Skeletal muscle satellite cell (primary cell): ENCODE data around the gene CELF2.

Source experiments
- H3K27me3 ChIP-seq: 2 replicates; pipeline ENCODE4 v1.7.0; 2013; ENCODE audit warnings: low read length; ENCODE audit not compliant: control insufficient read depth, insufficient read depth
- H3K36me3 ChIP-seq: 2 replicates; pipeline ENCODE4 v1.7.0; 2013; ENCODE audit warnings: mild to moderate bottlenecking, control low read depth, low read length; ENCODE audit not compliant: insufficient read depth
- H3K4me1 ChIP-seq: 2 replicates; pipeline ENCODE4 v1.7.0; 2013; ENCODE audit warnings: low read length; ENCODE audit not compliant: control insufficient read depth, insufficient read depth
- H3K4me2 ChIP-seq: 2 replicates; pipeline ENCODE4 v1.7.0; 2013; ENCODE audit warnings: mild to moderate bottlenecking, low read length
- H3K4me3 ChIP-seq: 2 replicates; pipeline ENCODE4 v1.7.0; 2013; ENCODE audit warnings: low read length
- H3K9ac ChIP-seq: 2 replicates; pipeline ENCODE4 v1.7.0; 2013; ENCODE audit warnings: mild to moderate bottlenecking, low read depth, low read length, moderate library complexity
- H3K9me3 ChIP-seq: replicated peaks from 2 replicates; pipeline ENCODE4 v1.7.0; 2013; ENCODE audit warnings: mild to moderate bottlenecking, control low read depth, low read length

Gene CELF2

DNA sequence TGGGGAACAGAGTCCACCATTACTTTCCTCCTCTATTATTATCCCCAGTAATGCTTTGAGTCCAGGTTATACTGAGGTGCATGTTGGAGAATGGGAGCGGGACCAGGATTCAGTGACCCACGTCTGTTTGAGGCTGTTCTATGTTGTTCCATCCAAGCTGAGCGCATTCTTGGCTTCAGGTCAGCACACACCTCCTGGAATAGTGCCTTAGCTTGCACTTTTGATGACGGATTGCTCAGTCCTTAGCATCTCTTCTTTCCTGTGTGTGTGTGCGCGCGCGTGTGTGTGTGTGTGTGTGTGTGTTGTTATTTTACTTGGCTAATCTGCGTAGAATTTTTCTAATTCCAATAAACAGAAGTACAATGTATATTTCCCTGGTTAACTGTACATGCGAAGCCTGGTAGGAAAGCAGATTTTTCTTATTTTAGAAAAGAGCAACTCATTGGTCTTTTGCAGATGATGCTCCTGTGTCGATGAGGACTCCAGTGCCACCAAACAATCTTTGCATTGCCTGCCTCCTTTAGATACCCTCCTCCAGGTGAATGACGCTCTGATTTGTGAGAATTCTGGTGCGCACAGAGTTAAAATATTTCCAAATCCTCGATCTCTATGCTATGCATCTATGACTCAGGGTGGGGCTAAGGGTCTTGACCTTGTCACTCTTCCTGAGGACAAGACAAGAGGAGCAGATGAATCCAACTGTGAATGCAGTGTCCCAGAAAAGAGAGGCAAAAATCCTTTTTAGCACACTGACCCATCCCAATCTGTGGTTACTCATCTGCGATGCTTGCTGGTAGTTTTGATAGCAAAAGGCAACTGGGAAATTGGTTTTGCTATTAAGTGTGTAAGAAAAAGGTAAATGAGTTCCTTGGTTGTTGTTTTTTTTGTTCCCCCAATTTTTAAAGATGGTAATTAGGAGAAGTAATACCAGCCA is 13.3 kb upstream of the CELF2 start:
- Histone ChIP-seq H3K27me3 (no peaks in the 10 kb centered on the region), H3K4me1 (peaks cover 18% of the 10 kb centered on the region), H3K36me3 (no peaks in the 10 kb centered on the region), H3K4me2 (peak overlapping the region; percentile 18), H3K9ac (no peak overlapping the region), H3K9me3 (no peaks in the 10 kb centered on the region), H3K4me3 (no peak overlapping the region)

GRCh38 chr10:11005725-11006427 is 11.8 kb upstream of the CELF2 start:
- peaks cover 31% of the 10 kb centered on the region for H3K4me1 ChIP-seq
- H3K27me3 ChIP-seq = no peaks in the 10 kb centered on the region
- H3K9ac ChIP-seq = peak overlapping the region; percentile 73
- H3K4me3 ChIP-seq = peak overlapping the region; percentile 61
- no peaks in the 10 kb centered on the region for H3K9me3 ChIP-seq
- H3K36me3 ChIP-seq = no peaks in the 10 kb centered on the region
- H3K4me2 ChIP-seq = peak overlapping the region; percentile 64

GRCh38 chr10:11006428-11006825 is 11.2 kb upstream of the CELF2 start:
- H3K4me2 ChIP-seq = peak overlapping the region; percentile 64
- no peaks in the 10 kb centered on the region for H3K27me3 ChIP-seq
- peak overlapping the region; percentile 61 for H3K4me3 ChIP-seq
- peak overlapping the region; percentile 73 for H3K9ac ChIP-seq
- H3K9me3 ChIP-seq = no peaks in the 10 kb centered on the region
- H3K36me3 ChIP-seq = no peaks in the 10 kb centered on the region
- peaks cover 36% of the 10 kb centered on the region for H3K4me1 ChIP-seq

- H3K4me2 ChIP-seq = peak overlapping the region; percentile 64
- no peaks in the 10 kb centered on the region for H3K27me3 ChIP-seq
- peaks cover 47% of the 10 kb centered on the region for H3K4me1 ChIP-seq
- peak overlapping the region; percentile 73 for H3K9ac ChIP-seq
- no peaks in the 10 kb centered on the region for H3K36me3 ChIP-seq
- peak overlapping the region; percentile 28 for H3K4me3 ChIP-seq
- no peaks in the 10 kb centered on the region for H3K9me3 ChIP-seq
Measured at GRCh38 chr10:11007476-11008020, 10.1 kb upstream of the CELF2 start.

DNA sequence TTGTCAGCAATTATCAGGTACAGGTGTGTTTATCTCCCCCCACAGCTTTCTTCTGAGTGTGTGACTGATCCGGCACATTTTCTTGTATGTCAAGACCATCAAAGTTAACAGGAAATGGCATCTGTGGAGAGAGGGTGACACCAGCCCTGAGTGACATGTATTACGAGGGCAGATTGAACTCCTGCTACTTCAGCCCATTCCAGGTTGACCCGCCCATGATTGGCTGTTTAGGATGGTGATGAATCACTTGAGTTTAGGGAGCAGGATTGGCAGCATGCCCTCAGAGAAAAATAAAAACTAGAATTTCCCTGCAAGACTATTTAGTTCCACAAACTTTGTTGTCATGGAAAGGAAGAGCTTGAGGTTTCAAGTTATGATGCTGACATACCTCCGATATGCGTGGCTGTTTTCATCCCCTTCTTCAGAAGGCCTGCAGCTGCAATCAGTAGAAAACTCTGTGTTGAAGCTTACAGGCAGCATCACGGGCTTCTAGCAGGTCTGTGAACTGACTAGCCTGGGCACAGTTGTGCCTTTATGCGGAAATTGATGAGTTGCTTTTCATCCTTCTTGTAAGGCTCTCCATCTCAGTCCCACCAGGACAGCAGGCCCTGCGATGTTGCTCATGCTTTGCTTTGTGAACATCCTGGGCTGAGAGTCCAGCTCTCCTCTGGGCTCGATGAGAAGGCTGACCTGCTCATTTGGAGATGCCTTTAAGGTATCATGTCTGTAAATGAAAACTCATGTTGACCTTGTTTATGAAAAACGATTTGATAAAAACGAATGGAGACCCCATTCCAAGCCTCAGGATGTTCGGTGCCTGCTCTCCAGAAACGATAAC is 8.0 kb upstream of the CELF2 start:
- Histone ChIP-seq H3K27me3 (no peaks in the 10 kb centered on the region), H3K4me3 (peak overlapping the region; percentile 16), H3K4me1 (peaks cover 55% of the 10 kb centered on the region), H3K9ac (peak overlapping the region; percentile 73), H3K4me2 (peak overlapping the region; percentile 64), H3K9me3 (no peaks in the 10 kb centered on the region), H3K36me3 (no peaks in the 10 kb centered on the region)

DNA sequence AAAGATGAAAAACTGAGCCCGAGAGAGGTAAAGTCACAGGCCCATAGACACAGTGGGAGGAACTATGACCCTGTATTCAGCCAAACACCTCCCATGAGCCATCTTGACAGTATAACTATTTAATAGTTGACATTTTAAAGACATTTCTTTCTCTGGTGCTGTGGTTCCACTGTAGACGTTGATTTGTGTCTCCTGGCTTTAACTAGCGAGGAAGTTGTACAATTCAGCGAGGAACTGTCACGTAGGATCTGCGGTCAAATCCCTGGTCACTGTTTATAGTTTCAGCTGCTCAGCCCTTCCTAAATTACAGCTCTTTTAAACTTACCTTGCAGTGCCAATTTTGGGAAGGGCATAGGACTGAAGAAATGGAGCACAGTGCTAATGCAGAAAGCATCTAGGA is 7.1 kb upstream of the CELF2 start:
- H3K36me3 ChIP-seq = no peaks in the 10 kb centered on the region
- peaks cover 60% of the 10 kb centered on the region for H3K4me1 ChIP-seq
- no peak overlapping the region for H3K4me2 ChIP-seq
- no peak overlapping the region for H3K4me3 ChIP-seq
- H3K9ac ChIP-seq = peak overlapping the region; percentile 51
- no peaks in the 10 kb centered on the region for H3K9me3 ChIP-seq
- no peaks in the 10 kb centered on the region for H3K27me3 ChIP-seq

DNA sequence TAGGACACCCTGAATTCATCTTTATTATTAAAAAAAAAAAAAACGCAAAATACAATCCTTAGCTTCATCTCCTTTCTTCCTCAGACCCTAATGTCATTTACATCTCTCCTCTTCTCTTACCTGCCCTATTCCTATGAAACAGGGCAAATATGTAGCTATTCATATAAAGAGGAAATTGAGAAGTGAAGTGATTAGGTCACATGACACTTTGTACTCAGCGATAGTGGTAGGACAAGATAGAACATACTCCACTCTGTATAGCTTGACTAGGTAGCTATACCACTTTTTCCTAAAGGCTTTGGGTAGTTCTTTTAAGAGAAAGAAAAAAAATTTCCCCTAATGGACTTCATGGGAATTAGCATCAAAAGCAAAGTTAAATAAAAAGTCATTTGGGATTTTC is 6.2 kb upstream of the CELF2 start:
- Histone ChIP-seq H3K4me2 (peak overlapping the region; percentile 76), H3K27me3 (no peaks in the 10 kb centered on the region), H3K4me3 (no peak overlapping the region), H3K36me3 (no peaks in the 10 kb centered on the region), H3K9ac (peak overlapping the region; percentile 94), H3K4me1 (peaks cover 68% of the 10 kb centered on the region), H3K9me3 (no peaks in the 10 kb centered on the region)

DNA sequence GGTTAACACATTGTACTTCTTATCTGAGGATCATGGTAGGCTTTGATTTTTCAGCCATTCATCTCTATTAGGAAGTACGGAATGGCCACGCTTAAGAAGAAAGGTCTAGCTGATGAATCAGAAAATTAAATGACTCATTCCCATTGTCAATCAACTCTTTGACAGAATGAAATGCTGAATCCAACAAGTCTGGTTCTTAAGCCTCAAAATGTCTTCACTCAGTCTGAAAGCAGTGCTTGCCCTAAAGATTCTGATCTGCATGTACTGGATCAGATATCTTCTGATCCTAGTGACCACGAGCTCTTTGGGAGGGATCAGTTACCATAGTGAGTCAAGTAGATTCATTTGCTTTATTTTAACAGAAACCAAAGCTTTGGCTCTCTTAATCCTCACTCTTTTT is 5.7 kb upstream of the CELF2 start:
- Histone ChIP-seq H3K27me3 (no peaks in the 10 kb centered on the region), H3K4me3 (peak overlapping the region; percentile 55)

GRCh38 chr10:11012421-11013295 is 5.0 kb upstream of the CELF2 start:
- Histone ChIP-seq H3K4me1 (peaks cover 77% of the 10 kb centered on the region), H3K36me3 (no peaks in the 10 kb centered on the region), H3K4me2 (peak overlapping the region; percentile 76), H3K9ac (peak overlapping the region; percentile 94), H3K4me3 (peak overlapping the region; percentile 55), H3K27me3 (no peaks in the 10 kb centered on the region), H3K9me3 (no peaks in the 10 kb centered on the region)

More for the DNA sequence above, 5.7 kb upstream of the CELF2 start:
- H3K36me3 ChIP-seq = no peaks in the 10 kb centered on the region
- H3K4me1 ChIP-seq = peaks cover 74% of the 10 kb centered on the region
- no peaks in the 10 kb centered on the region for H3K9me3 ChIP-seq
- H3K9ac ChIP-seq = peak overlapping the region; percentile 94
- H3K4me2 ChIP-seq = peak overlapping the region; percentile 76

- Histone ChIP-seq H3K4me2 (peak overlapping the region; percentile 76), H3K4me1 (peaks cover 77% of the 10 kb centered on the region), H3K4me3 (peak overlapping the region; percentile 55), H3K36me3 (no peaks in the 10 kb centered on the region), H3K9ac (peak overlapping the region; percentile 94), H3K9me3 (no peaks in the 10 kb centered on the region), H3K27me3 (no peaks in the 10 kb centered on the region)
Measured at GRCh38 chr10:11013836-11014235, 3.8 kb upstream of the CELF2 start.
